WTC11 (cell line): ENCODE measurements around the gene CELSR2. TPM values are rescaled to one million over a fixed set of nuclear protein-coding genes. Genes with fewer than 3 reads are reported as not detected.

Experiments used
- ATAC-seq: fragments of 200-7000 bp; cut with Tn5 transposase; 2 replicates; pipeline ENCODE4 v1.10.0; 2021; ENCODE audit warnings: mild to moderate bottlenecking, moderate library complexity
- CTCF ChIA-PET: fragments of 300-600 bp; sonication (Branson Sonifier 250); formaldehyde crosslinking; loops from one replicate; lab custom pipeline; 2021; ENCODE audit warnings: antibody characterized with exemption; lab: Charles Lee
- POLR2A ChIA-PET: fragments of 350-600 bp; sonication (Branson Sonifier 250); formaldehyde crosslinking; loops from one replicate; lab custom pipeline; 2021; ENCODE audit warnings: antibody characterized with exemption; lab: Charles Lee
- DNase-seq: peaks from one replicate; pipeline ENCODE4 v3.0.0; 2021; ENCODE audit warnings: low spot score
- H3K27ac Mint-ChIP-seq: 2 replicates; pipeline ENCODE4 v1.8.0; 2021; ENCODE audit warnings: mixed read lengths
- H3K27me3 Mint-ChIP-seq: 2 replicates; pipeline ENCODE4 v1.8.0; 2021; ENCODE audit warnings: low read depth, mild to moderate bottlenecking, moderate library complexity, mixed read lengths
- H3K36me3 Mint-ChIP-seq: 2 replicates; pipeline ENCODE4 v1.8.0; 2021; ENCODE audit warnings: mixed read lengths
- H3K4me1 Mint-ChIP-seq: 2 replicates; pipeline ENCODE4 v1.8.0; 2022; ENCODE audit warnings: mixed read lengths
- H3K4me3 Mint-ChIP-seq: 2 replicates; pipeline ENCODE4 v1.8.0; 2021; ENCODE audit warnings: mild to moderate bottlenecking, moderate library complexity, mixed read lengths
- H3K9me3 Mint-ChIP-seq: 2 replicates; pipeline ENCODE4 v1.8.0; 2021; ENCODE audit warnings: mixed read lengths
- FOXK1 ChIP-seq: sonication (generic); formaldehyde crosslinking; IDR thresholded peaks from 2 replicates; pipeline ENCODE4 v1.8.0; 2022; ENCODE audit warnings: mild to moderate bottlenecking, moderate library complexity, missing genetic modification reagents
- MXD4 ChIP-seq: fragments of 250-450 bp; sonication (Bioruptor Pico); IDR thresholded peaks from 2 replicates; pipeline ENCODE4 v1.8.0; 2021; ENCODE audit warnings: mild to moderate bottlenecking, moderate library complexity, borderline replicate concordance
- NFATC4 ChIP-seq: fragments of 250-450 bp; sonication (Bioruptor Pico); IDR thresholded peaks from 2 replicates; pipeline ENCODE4 v1.9.0; 2021; ENCODE audit warnings: mild to moderate bottlenecking
- SMAD3 ChIP-seq: sonication (generic); formaldehyde crosslinking; IDR thresholded peaks from 2 replicates; pipeline ENCODE4 v1.8.0; 2022; ENCODE audit warnings: missing genetic modification reagents, mild to moderate bottlenecking, borderline replicate concordance
- TEAD1 ChIP-seq: sonication (generic); formaldehyde crosslinking; IDR thresholded peaks from 2 replicates; pipeline ENCODE4 v1.8.0; 2022; ENCODE audit warnings: mild to moderate bottlenecking, missing genetic modification reagents
- total RNA-seq: library from RNA; stranded (reverse); gene quantifications from 3 replicates; pipeline ENCODE4 v1.2.3, GENCODE V29; 2021
- TF ChIP-seq, protein P1 (sequence below): fragments of 250-450 bp; sonication (Bioruptor Pico); IDR thresholded peaks from 2 replicates; pipeline ENCODE4 v1.9.0; 2021; ENCODE audit warnings: moderate library complexity, mild to moderate bottlenecking, inconsistent platforms, borderline replicate concordance
- TF ChIP-seq, protein P2 (sequence below): sonication (generic); formaldehyde crosslinking; conservative IDR thresholded peaks from 2 replicates; pipeline ENCODE4 v1.8.1; 2023; ENCODE audit warnings: mild to moderate bottlenecking, low read depth, missing genetic modification reagents, moderate library complexity
- TF ChIP-seq, protein P3 (sequence below): sonication (generic); formaldehyde crosslinking; IDR thresholded peaks from 2 replicates; pipeline ENCODE4 v1.8.1; 2022; ENCODE audit warnings: low read depth, missing genetic modification reagents, borderline replicate concordance
- TF ChIP-seq, protein P4 (sequence below): sonication (generic); formaldehyde crosslinking; IDR thresholded peaks from 2 replicates; pipeline ENCODE4 v1.8.1; 2023; ENCODE audit warnings: mild to moderate bottlenecking, missing genetic modification reagents, borderline replicate concordance
- TF ChIP-seq, protein P5 (sequence below): sonication (generic); formaldehyde crosslinking; IDR thresholded peaks from 2 replicates; pipeline ENCODE4 v1.8.1; 2023; ENCODE audit warnings: mild to moderate bottlenecking, missing genetic modification reagents
- TF ChIP-seq, protein P6 (sequence below): sonication (generic); formaldehyde crosslinking; IDR thresholded peaks from 2 replicates; pipeline ENCODE4 v1.8.0; 2022; ENCODE audit warnings: mild to moderate bottlenecking, missing genetic modification reagents
- TF ChIP-seq, protein P7 (sequence below): fragments of 250-450 bp; sonication (Bioruptor Pico); conservative IDR thresholded peaks from 2 replicates; pipeline ENCODE4 v1.9.0; 2021; ENCODE audit warnings: mild to moderate bottlenecking

CELSR2 gene
- total RNA-seq, 1 experiment from 2014 or later = 31.3 TPM

DNA sequence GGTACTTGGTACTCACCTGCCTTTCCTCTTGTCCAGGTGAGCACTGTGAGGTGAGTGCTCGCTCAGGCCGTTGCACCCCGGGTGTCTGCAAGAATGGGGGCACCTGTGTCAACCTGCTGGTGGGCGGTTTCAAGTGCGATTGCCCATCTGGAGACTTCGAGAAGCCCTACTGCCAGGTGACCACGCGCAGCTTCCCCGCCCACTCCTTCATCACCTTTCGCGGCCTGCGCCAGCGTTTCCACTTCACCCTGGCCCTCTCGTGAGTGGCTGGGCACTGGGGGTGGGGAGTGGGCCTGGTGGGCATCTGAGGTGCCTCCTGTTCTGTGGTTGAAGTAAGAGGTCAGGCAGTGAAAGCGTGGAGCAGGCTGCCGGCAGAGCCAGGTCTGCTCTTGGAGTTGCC is 11.7 kb downstream of the CELSR2 start:
- Mint-ChIP-seq H3K27me3 (no peaks in the 10 kb centered on the region), H3K9me3 (no peaks in the 10 kb centered on the region), H3K4me3 (no peak overlapping the region), H3K36me3 (no peaks in the 10 kb centered on the region), H3K4me1 (peaks cover 24% of the 10 kb centered on the region), H3K27ac (no peak overlapping the region)
- TF ChIP-seq, protein P1, sequence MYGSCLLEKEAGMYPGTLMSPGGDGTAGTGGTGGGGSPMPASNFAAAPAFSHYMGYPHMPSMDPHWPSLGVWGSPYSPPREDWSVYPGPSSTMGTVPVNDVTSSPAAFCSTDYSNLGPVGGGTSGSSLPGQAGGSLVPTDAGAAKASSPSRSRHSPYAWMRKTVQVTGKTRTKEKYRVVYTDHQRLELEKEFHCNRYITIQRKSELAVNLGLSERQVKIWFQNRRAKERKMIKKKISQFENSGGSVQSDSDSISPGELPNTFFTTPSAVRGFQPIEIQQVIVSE (CRISPR knock-in tag) = no peak
- TF ChIP-seq, protein P2, sequence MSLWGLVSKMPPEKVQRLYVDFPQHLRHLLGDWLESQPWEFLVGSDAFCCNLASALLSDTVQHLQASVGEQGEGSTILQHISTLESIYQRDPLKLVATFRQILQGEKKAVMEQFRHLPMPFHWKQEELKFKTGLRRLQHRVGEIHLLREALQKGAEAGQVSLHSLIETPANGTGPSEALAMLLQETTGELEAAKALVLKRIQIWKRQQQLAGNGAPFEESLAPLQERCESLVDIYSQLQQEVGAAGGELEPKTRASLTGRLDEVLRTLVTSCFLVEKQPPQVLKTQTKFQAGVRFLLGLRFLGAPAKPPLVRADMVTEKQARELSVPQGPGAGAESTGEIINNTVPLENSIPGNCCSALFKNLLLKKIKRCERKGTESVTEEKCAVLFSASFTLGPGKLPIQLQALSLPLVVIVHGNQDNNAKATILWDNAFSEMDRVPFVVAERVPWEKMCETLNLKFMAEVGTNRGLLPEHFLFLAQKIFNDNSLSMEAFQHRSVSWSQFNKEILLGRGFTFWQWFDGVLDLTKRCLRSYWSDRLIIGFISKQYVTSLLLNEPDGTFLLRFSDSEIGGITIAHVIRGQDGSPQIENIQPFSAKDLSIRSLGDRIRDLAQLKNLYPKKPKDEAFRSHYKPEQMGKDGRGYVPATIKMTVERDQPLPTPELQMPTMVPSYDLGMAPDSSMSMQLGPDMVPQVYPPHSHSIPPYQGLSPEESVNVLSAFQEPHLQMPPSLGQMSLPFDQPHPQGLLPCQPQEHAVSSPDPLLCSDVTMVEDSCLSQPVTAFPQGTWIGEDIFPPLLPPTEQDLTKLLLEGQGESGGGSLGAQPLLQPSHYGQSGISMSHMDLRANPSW (CRISPR knock-in tag) = no peak
- DNase-seq (no peak), ATAC-seq (no peak)
- CTCF ChIA-PET = interaction anchor here (0.9 to 2.0 kb wide), 2 partner anchors 60 to 67 kb away, joined by 3 to 9 read pairs; no protein-coding TSS in a partner anchor
- POLR2A ChIA-PET = no interaction called here

DNA sequence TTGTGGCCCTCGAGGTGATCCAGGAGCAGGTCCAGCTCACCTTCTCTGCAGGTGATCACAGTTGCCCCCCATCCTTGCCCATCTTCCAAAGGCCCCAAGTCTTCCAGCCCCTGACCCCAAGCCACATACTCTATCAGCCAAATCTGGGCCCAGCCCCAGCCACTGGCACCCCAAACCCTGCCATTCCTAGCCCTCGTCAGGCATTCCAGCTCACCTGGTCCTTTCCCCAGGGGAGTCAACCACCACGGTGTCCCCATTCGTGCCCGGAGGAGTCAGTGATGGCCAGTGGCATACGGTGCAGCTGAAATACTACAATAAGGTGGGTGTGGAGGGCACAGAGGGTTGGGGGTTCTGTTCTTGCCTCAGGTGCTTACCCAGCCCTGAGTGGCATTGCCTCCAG is 12.2 kb downstream of the CELSR2 start:
- POLR2A ChIA-PET = no interaction called here
- Mint-ChIP-seq H3K4me1 (peaks cover 21% of the 10 kb centered on the region), H3K9me3 (no peaks in the 10 kb centered on the region), H3K36me3 (no peaks in the 10 kb centered on the region), H3K4me3 (no peak overlapping the region), H3K27me3 (no peaks in the 10 kb centered on the region)
- no peak for DNase-seq
- CTCF ChIA-PET = no interaction called here
- ATAC-seq = no peak
- TF ChIP-seq, protein P3, sequence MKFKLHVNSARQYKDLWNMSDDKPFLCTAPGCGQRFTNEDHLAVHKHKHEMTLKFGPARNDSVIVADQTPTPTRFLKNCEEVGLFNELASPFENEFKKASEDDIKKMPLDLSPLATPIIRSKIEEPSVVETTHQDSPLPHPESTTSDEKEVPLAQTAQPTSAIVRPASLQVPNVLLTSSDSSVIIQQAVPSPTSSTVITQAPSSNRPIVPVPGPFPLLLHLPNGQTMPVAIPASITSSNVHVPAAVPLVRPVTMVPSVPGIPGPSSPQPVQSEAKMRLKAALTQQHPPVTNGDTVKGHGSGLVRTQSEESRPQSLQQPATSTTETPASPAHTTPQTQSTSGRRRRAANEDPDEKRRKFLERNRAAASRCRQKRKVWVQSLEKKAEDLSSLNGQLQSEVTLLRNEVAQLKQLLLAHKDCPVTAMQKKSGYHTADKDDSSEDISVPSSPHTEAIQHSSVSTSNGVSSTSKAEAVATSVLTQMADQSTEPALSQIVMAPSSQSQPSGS (CRISPR knock-in tag) = no peak
- TF ChIP-seq, protein P4, sequence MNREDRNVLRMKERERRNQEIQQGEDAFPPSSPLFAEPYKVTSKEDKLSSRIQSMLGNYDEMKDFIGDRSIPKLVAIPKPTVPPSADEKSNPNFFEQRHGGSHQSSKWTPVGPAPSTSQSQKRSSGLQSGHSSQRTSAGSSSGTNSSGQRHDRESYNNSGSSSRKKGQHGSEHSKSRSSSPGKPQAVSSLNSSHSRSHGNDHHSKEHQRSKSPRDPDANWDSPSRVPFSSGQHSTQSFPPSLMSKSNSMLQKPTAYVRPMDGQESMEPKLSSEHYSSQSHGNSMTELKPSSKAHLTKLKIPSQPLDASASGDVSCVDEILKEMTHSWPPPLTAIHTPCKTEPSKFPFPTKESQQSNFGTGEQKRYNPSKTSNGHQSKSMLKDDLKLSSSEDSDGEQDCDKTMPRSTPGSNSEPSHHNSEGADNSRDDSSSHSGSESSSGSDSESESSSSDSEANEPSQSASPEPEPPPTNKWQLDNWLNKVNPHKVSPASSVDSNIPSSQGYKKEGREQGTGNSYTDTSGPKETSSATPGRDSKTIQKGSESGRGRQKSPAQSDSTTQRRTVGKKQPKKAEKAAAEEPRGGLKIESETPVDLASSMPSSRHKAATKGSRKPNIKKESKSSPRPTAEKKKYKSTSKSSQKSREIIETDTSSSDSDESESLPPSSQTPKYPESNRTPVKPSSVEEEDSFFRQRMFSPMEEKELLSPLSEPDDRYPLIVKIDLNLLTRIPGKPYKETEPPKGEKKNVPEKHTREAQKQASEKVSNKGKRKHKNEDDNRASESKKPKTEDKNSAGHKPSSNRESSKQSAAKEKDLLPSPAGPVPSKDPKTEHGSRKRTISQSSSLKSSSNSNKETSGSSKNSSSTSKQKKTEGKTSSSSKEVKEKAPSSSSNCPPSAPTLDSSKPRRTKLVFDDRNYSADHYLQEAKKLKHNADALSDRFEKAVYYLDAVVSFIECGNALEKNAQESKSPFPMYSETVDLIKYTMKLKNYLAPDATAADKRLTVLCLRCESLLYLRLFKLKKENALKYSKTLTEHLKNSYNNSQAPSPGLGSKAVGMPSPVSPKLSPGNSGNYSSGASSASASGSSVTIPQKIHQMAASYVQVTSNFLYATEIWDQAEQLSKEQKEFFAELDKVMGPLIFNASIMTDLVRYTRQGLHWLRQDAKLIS = no peak
- TF ChIP-seq, protein P5, sequence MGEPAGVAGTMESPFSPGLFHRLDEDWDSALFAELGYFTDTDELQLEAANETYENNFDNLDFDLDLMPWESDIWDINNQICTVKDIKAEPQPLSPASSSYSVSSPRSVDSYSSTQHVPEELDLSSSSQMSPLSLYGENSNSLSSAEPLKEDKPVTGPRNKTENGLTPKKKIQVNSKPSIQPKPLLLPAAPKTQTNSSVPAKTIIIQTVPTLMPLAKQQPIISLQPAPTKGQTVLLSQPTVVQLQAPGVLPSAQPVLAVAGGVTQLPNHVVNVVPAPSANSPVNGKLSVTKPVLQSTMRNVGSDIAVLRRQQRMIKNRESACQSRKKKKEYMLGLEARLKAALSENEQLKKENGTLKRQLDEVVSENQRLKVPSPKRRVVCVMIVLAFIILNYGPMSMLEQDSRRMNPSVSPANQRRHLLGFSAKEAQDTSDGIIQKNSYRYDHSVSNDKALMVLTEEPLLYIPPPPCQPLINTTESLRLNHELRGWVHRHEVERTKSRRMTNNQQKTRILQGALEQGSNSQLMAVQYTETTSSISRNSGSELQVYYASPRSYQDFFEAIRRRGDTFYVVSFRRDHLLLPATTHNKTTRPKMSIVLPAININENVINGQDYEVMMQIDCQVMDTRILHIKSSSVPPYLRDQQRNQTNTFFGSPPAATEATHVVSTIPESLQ (CRISPR knock-in tag) = no peak
- TF ChIP-seq NFATC4 (CRISPR knock-in tag) (no peak), TEAD1 (CRISPR knock-in tag) (no peak), MXD4 (CRISPR knock-in tag) (no peak), SMAD3 (CRISPR knock-in tag) (no peak), FOXK1 (CRISPR knock-in tag) (no peak)
- TF ChIP-seq, protein P6, sequence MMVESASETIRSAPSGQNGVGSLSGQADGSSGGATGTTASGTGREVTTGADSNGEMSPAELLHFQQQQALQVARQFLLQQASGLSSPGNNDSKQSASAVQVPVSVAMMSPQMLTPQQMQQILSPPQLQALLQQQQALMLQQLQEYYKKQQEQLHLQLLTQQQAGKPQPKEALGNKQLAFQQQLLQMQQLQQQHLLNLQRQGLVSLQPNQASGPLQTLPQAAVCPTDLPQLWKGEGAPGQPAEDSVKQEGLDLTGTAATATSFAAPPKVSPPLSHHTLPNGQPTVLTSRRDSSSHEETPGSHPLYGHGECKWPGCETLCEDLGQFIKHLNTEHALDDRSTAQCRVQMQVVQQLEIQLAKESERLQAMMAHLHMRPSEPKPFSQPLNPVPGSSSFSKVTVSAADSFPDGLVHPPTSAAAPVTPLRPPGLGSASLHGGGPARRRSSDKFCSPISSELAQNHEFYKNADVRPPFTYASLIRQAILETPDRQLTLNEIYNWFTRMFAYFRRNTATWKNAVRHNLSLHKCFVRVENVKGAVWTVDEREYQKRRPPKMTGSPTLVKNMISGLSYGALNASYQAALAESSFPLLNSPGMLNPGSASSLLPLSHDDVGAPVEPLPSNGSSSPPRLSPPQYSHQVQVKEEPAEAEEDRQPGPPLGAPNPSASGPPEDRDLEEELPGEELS (CRISPR knock-in tag) = no peak
- TF ChIP-seq, protein P7, sequence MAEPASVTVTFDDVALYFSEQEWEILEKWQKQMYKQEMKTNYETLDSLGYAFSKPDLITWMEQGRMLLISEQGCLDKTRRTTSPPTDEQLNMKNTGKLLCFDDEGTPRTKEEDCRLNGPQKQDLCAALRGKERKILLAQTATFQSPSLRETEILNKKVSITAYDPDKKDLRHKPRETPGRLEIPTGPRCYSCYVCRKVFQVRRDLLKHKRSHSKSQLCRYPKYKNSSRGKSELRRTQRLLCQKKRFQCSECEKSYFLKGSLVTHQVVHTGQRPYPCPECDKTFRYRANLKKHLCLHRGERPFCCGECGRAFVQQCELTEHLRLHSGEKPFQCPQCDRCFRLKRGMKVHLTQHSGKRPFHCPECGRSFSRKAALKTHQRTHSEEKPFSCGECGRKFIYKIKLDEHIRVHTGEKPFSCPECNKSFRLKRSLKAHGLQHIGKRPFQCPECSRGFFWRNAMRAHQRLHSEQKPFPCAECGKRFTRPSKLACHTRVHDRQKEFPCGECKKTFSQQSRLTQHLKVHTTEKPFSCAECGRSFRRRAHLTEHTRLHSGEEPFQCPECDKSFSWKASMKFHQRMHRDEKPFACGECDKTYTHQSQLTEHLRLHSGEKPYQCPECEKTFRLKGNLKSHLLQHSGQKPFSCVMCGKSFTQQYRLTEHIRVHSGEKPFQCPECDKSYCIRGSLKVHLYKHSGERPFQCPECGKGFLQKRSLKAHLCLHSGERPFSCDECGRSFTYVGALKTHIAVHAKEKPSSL (CRISPR knock-in tag) = no peak
- TF ChIP-seq, all 79 proteins: peak for 0
- no peak overlapping the region for H3K27ac Mint-ChIP-seq
